G401 (cell line): ENCODE data around the gene TRMT61A. TPM values are rescaled to one million over a fixed set of nuclear protein-coding genes. Genes with fewer than 3 reads are reported as not detected.

Experiments
- DNase-seq: peaks from one replicate; pipeline ENCODE4 v3.0.0-alpha.2; 2015; ENCODE audit warnings: low spot score
- in situ Hi-C: cut with HindIII; loops from 2 replicates; pipeline ENCODE4 v1.10.0; 2016; ENCODE audit warnings: low sequenced_read_pairs, mixed read lengths
- total RNA-seq: library from RNA; depleted of rRNA; stranded (reverse); fragments of >200 nt; shearing (Covaris generic); gene quantifications from 2 replicates; pipeline ENCODE4 v1.2.3, GENCODE V29; 2014

Gene TRMT61A
- total RNA-seq, 1 experiment from 2014 or later: 17.6 TPM

DNA sequence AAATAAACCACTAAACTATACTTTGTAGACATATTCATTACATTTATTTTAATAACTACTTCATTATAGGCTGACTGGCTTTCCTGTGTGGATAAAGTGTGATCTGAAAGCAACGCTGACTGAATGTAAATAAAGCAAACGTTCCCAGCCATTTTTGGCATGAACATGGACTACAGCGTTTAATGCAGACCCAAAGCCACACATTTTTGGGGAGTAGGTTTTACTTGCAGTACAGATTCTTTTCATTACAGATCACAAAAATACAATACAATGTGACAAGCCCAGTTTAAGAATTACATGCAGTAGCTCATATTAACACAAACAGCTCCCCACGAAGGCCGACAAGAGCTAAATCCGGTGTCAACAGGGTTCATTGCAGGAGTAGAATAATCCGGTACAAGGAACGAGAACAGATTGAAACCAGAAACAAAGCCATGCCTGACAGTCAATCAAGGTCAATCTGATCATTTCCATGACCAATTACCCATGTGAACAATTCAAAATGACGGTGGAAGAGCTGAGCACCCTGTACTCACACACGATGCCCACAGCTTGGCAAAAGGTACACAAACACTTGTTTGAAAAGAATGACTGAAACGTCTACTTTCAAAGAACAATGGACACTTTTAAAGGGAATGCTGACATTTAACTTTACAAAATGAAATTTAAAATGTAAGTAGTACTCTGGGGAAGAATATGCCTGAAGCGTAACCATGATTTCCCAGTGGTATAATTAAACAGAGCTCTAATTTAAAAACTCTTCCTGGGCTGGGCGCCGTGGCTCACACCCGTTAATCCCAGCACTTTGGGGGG lies 28.2 kb downstream of the TRMT61A start:
- no peak for DNase-seq
- in situ Hi-C loops: no loop called here

DNA sequence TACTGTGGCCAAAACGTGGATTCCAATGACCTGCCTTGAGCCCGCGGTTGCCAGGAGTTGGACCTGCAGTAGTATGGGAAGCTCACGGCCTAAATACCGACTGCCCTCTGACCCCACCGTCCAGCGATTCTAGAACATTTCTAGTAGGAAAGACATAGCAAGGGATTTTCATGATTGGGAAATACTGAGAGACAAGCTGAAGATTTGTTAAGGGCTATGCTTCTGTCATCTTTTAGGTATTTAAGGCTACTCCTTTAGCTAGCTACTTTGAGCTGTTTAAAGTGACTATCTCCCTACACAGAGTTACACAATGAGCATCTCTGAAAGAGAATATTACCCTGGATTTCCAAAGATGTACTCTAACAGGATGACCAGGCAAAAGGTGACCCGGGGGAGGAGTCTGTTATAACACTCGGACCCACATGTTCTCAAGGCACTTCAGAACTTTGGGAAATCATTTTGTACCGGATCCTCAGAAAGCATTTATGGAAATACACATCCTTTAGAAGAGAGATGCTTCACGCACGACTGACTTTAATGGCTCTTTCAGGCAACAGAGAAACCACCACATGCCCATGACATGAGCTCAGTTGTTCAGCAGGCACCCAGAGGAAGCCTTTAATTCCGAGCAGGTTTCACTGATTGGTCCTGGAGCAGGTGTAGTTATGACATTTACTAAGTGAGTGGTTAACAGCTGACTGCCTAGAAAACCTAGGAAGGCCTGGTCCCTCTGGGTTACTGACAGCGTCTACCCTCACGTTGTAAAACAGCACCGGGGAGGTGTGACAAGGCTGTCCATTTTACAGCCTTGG lies 29.3 kb downstream of the TRMT61A start:
- in situ Hi-C loops: no loop called here
- no peak for DNase-seq

DNA sequence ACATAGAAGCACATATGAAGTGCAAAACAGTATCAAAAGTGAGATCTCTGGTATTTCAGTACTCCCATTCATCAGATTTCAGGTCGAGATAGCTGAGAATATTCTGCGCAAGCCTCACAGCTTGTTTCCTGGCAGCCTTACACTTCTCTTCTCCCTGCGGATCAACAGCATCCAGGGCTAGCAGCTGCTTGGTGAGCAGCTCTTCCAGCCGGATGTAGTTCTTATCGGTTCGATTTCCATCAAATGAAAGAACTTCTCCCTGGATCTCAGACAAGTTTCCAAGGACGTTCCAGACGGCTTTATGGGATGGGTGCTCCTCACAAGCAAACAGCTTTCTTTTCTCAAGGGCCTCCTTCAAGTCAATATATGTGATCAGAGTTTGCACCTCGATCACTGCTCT lies 30.8 kb downstream of the TRMT61A start:
- in situ Hi-C loops: no loop called here
- DNase-seq: no peak

DNA sequence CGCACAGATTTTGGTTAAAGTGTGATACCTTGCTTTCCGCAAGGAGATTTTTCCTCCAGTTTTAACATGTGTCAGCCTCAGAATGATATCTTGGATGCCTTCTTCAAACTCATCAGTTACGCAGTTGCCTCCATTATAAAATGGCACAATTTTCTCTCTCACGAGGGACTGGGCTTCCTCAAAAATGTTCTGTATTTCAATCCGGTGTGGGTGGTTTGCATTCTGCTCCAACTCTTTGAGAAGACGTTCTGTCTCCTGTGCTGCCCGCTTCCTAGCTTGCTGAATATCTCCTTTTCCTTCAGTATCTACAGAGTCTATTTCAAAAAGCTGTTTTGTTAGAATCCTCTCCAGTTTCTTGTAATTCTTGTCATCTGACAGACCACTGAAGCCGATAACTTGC lies 31.7 kb downstream of the TRMT61A start:
- DNase-seq: no peak
- in situ Hi-C loops: no loop called here

DNA sequence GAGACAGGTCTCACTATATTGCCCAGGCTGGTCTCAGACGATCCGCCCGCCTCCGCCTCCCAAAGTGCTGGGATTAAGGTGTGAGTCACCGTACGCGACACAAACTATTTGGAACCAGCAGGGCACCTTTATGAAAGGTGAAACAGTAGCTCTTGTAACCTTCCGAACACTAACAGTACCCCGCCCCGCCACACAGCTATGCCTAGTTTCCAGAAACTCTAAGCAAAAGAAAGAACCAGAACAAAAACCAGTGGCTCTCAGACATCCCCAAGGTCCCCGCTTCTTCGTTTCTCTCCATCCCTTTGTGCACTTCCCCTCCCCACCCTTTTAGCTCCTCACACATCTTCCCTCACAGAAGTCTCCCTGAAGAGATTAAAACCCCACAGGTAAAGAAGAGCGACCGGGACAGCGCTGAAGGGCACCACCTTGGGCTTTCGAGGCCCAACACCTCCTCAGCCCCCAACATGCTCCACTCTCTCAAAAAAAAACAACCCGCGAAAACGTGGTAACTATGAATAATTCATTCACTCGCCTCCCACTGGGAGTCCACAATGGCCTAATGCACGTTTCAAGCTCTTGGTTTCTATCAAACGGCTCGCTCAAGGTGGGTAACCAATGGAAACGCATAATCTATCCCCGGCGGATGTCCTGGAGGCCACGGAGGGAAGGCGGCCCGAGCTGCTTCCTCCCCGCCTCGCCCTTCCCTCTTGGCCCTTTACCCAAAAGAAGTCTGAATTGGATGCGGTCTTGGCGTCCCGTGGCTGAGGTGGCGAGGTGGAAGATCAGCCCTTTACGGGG lies 32.6 kb downstream of the TRMT61A start:
- in situ Hi-C loops: no loop called here
- DNase-seq: no peak

DNA sequence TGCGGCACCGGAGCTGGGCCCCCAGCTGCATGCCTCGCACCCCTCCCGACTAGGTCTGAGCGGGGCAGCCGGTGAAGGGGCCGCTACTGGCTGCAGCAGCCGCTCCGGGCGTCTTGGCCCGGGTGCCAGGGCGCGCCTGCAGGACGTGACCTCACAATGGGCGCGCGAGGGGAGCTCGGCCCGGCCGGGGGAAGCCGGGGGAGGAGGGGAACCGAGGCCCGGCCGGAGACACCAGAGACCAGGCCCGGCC lies 33.1 kb downstream of the TRMT61A start:
- in situ Hi-C loops: no loop called here
- no peak for DNase-seq

DNA sequence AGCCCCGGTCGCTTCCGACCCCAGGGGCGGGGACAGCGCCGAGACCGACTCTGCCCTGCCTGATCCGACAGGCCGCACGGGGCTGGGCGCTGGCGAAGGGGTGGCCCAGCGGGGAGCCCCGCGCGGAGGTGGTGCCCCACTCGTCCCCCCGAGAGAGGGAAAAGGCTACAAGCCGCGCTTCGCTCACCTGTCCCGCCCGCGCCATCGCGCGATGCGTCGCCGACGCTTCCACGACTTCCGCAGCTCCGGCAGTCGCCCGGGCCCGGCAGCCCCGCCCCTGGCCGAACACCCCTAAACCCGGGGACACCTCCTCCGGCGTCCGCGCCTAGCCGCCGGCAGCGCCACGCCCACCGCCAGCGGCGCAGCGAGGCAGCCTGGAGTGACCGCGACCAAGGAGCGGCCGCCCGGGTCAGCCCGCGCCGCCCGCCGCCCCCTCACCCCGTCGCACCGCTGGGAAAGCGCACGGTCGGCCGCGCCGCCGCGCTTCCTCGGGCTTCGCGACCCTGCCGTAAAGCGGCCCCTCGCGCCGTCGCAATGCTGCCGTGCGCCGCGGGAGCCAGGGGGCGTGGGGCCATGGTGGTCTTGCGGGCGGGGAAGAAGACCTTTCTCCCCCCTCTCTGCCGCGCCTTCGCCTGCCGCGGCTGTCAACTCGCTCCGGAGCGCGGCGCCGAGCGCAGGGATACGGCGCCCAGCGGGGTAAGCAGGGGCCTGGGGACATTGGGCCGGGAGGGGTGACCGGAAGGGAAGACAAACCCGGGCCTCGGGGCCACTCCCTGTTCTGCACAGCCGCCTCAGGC lies 33.6 kb downstream of the TRMT61A start, which contains the start of the genes BAG5 and COA8:
Gene BAG5, minus strand, starts transcription at position 229 of the 797 bp plus-strand sequence. CDS start 1,493 bp downstream, outside the sequence.
Gene COA8, plus strand, starts transcription at position 532 of the 797 bp plus-strand sequence. Its CDS starts 42 bp downstream, at position 574.
- DNase-seq: peak; percentile 80
- in situ Hi-C loops: no loop called here

DNA sequence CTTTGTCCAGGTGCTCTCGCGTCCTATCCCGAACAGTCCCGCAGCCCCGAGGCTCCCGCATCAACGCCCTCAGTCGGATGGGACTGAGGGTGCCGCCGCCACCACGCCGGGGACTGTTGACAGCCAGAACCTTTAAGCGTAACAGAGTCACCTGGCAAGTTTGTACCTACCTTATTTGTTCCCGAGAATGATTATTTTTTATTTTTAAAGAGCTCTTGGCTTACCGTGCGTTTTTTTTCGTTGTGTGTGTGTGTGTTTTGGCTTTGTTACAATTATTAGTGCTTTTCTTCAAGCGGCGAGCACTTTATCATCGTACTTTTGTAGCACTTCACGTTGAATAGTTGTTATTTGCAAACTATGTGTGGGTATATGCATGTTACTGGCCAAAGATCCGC lies 34.2 kb downstream of the TRMT61A start:
- in situ Hi-C loops: no loop called here
- no peak for DNase-seq

DNA sequence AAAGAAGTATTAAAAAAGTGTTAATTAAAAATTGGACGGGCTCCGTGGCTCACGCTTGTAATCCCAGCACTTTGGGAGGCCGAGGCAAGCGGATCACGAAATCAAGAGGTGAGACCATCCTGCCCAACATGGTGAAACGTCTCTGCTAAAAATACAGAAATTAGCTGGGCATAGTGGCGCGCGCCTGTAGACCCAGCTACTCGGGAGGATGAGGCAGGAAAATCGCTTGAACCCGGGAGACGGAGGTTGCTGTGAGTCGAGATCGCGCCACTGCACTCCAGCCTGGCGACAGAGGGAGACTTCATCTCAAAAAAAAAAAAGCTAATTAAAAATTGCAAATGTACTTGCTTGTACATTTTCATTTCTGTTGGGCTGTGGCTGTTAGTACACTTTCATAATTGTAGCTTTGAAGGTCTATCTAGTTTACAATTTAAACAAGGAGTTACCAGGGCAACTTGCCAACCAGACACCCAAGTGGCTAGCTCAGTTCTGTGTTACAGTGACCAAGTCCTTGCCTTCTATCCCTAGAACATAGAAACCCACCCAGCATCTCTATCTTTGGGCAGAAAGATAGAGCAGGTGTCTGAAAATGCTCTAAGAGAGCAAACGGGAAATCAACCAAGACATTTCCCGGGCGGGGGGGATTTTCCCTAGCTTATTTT lies 35.0 kb downstream of the TRMT61A start:
- in situ Hi-C loops: no loop called here
- DNase-seq: no peak

DNA sequence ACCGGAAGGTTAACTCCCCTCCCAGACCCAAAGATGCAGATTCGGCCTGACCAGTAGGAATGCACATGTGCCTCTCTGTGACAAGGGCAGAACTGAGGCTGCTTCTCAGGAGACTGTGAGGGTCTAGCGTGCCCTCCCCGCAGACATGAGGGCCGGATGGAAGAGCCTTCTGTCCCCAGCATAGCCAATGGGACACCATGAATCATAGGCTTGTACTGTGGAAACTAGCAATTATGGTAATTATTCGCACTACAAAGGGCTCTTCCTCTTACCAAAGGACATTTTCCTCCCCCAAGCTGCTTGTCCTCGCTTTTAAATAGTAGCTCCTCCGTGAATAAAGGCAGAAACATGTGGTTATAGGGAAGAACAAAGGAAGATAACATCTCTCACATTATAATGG lies 40.0 kb downstream of the TRMT61A start:
- DNase-seq: no peak
- in situ Hi-C loops: no loop called here

DNA sequence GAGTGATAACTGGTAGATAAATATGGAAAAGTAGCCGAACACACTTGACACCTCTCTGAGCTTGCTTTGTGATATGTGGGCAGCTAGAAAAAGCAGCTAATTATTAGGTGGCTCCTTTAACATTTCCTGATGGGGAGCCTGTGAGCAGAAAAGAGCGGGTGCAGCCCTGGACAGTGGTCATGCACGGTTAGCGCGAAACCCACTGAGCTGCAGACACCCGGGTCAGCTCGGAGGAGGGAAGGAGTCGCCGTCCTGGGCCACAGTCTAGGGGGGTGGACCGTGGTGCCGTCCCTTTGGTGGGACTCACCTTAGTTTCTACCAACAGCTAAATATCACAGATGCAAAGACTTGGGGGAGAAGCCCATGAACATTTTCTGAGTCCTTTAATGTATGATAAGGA lies 40.4 kb downstream of the TRMT61A start:
- no peak for DNase-seq
- in situ Hi-C loops: no loop called here

DNA sequence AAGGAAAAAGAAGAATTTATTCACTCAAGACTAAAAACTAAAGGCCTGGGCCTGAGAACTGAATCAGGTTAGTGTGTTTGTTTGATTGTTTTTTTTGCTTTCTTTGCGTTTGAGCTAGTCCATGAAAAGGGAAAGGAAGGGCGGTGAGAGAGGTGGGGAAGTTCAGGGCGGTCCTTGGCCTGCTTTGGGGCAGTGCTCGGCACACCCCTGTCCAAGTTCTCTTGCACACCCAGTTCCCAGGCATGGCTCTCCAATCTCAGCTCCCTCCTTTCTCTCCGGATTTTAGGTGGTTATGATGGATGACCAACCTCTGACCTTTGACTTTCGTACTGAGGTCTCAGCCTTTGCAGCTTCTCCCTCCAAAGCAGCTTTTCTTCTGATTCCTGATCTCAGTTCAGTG lies 45.1 kb downstream of the TRMT61A start:
- in situ Hi-C loops: no loop called here
- no peak for DNase-seq

DNA sequence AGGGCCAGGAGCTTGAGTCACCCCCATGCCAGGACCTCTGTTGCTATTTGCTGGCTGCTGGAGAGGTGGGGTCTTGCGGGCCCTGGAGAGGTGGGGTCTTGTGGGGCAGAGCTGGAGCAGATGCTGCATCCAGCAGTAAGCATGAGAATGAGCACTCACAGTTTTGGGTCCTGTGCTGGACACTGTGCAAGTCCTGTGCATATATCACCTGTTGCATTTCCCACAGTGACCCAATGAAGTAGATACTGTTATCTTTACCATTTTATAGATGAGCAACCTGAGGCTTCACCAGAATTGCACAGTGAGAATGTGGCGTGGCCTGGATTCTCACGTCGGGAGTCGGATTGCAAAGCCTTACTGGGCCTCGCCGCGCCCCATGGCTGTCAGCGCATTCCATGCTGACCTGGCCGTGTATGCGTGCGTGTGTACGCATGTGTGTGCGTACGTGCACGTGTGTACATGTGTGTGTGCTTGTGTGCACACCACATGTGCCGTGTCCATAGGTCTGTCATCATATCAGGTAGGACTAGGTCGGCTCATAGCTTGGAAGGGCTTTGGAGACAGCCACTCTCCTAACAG lies 45.8 kb downstream of the TRMT61A start:
- in situ Hi-C loops: no loop called here
- DNase-seq: no peak

DNA sequence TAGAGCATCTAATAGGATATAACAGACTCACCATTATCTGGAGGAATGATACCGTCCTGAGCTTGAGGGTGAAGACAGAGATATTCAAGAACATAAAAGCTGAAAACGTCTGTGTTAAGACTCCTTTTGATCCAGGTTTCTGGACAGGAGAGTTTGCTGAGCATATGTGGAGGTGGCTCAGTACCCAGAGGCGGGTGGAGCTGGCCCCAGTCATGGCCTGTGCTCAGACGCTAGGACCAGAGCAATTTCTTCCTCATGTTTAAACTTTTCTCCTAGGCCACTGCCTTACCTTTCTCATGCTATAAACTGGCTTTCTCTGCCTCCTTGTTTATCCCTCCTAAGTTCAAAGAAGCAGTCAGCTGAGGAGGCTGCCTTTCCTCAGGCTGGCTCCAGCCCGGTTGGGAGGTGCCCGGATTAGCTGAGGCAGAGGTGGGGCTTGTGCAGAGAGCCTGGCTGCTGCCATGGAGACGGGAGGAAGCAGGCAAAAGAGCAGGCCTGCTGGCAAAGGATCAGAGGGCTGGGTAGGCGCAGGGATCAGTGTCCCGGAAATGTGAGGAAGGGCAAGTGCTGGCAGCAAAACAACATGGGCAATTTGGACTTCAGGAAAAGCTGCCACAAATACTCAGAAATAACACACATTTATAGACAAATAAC lies 47.5 kb downstream of the TRMT61A start:
- peak; percentile 67 for DNase-seq
- in situ Hi-C loops: no loop called here

DNA sequence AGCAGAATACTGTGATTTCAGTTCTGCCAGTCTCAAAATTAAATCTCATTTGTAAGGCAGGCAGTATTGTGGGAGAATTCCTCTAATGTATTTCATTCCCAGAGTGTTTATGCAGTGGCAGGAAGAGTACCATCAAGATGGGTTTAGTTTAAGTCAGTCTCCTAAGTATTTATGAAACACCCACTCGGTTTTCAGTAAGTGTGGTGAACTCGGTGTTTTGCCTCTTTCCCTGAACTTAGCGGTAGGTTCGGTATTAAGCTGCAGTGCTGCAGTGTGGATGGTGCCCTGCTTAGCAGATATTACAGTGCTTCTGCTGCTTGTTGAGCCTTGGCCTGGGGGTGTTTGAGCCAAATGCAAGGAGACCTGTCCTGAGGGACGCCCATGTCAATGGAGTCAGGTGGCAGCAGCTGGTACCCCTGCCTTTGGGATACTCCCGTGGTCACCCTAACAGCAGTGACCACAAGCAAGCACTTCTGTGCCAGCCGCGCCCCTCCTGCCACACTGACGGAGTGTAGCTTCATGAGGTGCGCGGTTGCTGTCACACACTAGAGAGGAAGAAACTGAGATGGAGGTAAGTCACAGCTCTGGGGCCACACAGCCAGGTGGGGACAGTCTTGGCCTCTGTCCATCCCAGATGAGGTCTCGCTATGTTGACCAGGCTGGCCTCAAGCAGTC lies 49.5 kb downstream of the TRMT61A start:
- in situ Hi-C loops: no loop called here
- no peak for DNase-seq

DNA sequence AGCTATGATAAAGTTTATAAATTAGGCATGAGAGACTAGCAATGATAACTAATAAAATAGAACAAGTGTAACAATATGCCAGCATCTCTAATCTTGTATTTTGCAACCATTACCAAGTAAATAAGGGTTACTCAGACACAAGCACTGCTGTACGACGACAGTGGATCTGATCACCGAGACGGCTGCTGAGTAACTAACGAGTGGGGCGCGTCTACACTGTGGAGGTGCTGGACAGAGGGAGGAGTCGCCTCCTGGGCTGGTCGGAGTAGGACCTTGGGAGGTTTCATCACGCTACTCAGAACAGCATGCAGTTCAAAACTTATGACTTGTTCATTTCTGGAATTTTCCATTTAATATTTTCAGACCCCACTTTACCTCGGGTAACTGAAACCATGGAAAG lies 52.2 kb downstream of the TRMT61A start:
- DNase-seq: no peak
- in situ Hi-C loops: no loop called here

DNA sequence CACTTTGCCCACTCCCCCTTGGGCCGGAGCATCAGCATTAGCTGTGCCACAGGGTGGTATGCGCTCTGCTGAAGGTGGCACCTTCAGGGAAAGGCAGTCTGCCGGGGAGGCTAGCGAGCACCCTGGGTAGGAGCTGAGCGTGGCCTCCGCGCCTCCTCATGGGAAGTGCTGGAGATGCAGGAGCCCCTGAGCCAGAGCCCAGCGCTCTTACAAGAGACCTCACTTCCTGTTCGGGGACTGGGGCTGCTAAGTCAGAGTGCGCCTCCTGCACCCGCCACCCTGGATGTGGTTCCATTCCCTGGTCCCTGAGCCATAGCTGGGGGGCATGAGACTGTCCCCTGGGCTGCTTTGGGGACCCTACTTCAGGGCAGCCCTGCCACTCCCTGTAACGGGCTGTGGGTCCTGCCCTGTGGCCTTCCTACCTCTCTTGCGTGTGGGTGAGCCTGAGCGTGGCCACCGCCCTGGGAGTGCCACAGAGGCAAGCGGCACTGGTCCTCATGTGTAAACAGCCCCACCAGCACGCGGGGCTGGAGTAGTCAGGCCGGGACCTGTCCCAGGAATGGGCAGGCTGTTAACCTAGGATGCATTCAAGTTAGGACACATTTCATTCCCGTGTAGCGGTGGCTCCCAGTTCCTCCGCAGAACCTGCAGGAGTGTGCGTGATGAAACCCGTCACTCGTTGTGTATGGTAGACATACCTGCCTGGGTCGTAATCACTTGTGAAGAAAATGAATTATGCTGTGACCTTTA lies 53.1 kb downstream of the TRMT61A start:
- DNase-seq: no peak
- in situ Hi-C loops: no loop called here
